Omental fat pad (tissue), 4 donors: ENCODE data around the gene USF2. TPM values are rescaled to one million over a fixed set of nuclear protein-coding genes. Genes with fewer than 3 reads are reported as not detected.
"Not testable (repeated sequence)": the region's sequence is repeated elsewhere in the genome, so short reads cannot be mapped to it uniquely, and the experiment has no call there.

Source experiments
- ATAC-seq: fragments of 150-250 bp; one replicate; pipeline ENCODE4 v1.9.1; 2016; ENCODE audit warnings: mild to moderate bottlenecking, moderate library complexity; ENCODE audit not compliant: low FRiP score
- DNase-seq: peaks from one replicate; pipeline ENCODE4 v3.0.0-alpha.2; 2019; ENCODE audit warnings: low spot score
- total RNA-seq, 4 donors: library from RNA; depleted of rRNA; stranded (reverse); fragments of >200 nt; gene quantifications; one replicate each; pipeline ENCODE4 v1.1.0, GENCODE V29; 2016
- TF ChIP-seq, protein P1 (sequence below), 3 donors: fragments of 450-650 bp; IDR thresholded peaks; one replicate each; pipeline ENCODE4 v1.5.1; 2016 to 2017; ENCODE audit warnings: antibody characterized with exemption in 3 of 3, mild to moderate bottlenecking in 3 of 3, moderate library complexity in 2 of 3

USF2 gene, protein sequence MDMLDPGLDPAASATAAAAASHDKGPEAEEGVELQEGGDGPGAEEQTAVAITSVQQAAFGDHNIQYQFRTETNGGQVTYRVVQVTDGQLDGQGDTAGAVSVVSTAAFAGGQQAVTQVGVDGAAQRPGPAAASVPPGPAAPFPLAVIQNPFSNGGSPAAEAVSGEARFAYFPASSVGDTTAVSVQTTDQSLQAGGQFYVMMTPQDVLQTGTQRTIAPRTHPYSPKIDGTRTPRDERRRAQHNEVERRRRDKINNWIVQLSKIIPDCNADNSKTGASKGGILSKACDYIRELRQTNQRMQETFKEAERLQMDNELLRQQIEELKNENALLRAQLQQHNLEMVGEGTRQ
- 100 to 1,000 TPM in 2 of 4 donors, 10 to 100 TPM in 2; 67.0 to 106 (median 92.0) TPM for total RNA-seq

DNA sequence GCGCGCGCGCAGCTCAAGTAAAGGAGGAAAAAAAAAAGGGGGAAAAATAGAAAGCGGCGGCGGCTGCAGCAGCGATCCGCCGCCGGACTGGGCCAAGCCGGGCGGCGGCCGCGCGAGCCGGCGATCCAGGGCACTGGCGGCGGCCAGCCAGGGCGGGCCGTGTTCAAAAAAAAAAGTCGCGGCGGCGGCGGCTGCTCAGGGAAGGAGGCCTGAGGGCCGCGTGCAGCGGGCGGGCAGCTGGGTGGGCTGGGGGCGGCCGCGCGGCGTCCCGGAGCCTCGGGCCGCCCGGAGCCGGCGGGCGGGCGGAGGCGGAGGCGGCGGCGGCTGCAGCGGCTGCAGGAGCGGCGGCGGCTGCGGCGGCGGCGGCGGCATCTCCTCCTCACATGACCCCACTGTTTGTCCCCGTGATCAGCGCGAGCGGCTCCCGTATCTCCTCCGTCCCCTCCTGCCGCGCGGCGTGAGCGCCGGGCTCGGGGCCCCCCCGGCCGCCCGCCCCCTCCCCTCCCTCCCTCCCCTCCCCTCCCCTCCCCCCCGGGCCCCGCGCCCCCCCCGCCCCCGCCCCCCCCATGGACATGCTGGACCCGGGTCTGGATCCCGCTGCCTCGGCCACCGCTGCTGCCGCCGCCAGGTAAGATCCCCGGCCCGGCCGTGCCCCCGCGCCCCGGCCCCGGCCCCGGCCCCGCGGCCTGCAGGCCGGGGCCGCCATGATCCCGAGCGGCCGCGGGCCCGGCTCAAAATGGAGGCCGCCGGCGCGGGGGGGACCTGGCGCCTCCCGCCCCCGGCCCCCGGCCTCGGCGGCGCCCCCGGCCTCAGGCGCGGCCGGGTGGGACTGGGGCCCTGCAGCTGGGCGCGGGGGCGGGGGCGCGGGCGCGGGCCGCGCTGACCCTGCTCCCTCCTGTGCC, at the start of gene USF2:
USF2 (plus strand) TSS at position 427 of the 902 bp plus-strand sequence; CDS start at position 567, 140 bp downstream.
- DNase-seq: no peak

DNA sequence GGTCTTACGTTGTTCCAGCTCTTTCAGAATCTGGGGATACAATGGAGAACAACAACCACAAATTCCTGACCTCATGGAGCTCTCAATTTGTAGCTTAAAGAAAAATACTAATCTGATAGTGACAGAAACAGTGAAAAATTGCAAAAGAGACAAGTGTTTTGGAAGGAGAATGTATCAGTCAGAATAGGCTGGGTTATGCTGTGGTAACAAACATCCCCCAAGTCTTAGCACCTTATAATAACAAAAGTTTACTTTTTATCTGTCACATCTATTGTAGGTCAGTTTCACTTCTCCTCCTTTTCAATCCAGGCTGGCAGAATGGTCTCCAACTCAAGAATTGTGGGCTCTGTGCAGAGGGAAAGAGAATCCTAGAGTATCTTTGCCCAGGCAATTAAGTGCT, 49.8 kb upstream of the USF2 start:
- no peak for ATAC-seq
- TF ChIP-seq, protein P1, sequence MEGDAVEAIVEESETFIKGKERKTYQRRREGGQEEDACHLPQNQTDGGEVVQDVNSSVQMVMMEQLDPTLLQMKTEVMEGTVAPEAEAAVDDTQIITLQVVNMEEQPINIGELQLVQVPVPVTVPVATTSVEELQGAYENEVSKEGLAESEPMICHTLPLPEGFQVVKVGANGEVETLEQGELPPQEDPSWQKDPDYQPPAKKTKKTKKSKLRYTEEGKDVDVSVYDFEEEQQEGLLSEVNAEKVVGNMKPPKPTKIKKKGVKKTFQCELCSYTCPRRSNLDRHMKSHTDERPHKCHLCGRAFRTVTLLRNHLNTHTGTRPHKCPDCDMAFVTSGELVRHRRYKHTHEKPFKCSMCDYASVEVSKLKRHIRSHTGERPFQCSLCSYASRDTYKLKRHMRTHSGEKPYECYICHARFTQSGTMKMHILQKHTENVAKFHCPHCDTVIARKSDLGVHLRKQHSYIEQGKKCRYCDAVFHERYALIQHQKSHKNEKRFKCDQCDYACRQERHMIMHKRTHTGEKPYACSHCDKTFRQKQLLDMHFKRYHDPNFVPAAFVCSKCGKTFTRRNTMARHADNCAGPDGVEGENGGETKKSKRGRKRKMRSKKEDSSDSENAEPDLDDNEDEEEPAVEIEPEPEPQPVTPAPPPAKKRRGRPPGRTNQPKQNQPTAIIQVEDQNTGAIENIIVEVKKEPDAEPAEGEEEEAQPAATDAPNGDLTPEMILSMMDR (IDR thresholded peaks at IDR 0.05): no peak
- no peak for DNase-seq

More for the DNA sequence above, at the start of gene USF2:
- no peak for ATAC-seq
- TF ChIP-seq, protein P1 (IDR thresholded peaks at IDR 0.05): no peak

DNA sequence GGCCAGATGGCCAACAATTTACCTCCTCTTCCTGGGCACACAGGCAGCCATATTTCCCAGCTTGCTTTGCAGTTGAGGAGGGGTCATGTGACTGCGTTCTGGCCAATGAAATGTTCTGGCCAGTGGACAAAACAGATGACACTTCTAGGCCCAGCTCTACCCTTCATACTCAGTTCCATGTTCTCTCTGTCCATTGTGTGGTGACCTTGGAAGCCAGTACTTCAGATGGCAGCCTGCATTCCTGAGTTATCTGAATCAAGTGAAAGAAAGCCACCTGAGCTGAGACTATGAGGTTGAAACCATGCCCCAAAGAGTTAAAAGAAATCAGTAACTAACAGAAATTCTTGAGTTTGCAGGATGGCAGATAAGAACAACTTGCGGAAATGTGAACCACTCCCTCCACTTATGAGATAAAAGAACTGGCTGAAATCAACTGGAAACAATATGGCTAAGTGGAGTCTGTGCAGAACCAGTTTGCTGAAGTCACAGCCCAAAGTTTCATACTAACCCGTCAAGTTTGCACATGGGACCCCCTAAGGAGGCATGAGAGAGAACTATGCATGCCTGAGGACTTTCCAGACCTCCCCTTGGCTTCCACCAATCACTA, 48.3 kb upstream of the USF2 start:
- TF ChIP-seq, protein P1 (IDR thresholded peaks at IDR 0.05): no peak
- no peak for ATAC-seq
- DNase-seq: no peak

DNA sequence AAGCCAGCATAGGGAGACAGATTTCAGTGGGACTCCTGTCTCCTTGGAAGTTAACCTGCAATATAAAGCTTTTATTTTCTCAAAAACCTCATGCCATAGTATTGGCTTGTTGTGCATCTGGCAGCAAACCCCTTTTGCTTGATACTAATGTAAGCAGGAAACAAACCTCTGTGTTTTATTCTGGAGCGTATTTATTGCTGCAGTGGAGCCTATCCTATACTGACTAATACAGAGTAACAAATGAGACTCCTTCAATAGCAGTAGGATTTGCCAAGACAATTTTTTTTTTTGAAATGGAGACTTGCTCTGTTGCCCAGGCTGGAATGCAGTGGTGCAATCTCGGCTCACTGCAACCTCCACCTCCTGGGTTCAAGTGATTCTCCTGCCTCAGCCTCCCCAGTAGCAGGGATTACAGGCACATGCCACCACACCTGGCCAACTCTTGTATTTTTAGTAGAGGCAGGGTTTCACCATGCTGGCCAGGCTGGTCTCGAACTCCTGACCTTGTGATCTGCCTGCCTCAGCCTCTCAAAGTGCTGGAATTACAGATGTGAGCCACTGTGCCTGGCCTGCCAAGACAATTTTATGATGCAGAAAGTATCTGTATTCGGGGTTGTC, 47.7 kb upstream of the USF2 start:
- ATAC-seq, DNase-seq: not testable (repeated sequence)

DNA sequence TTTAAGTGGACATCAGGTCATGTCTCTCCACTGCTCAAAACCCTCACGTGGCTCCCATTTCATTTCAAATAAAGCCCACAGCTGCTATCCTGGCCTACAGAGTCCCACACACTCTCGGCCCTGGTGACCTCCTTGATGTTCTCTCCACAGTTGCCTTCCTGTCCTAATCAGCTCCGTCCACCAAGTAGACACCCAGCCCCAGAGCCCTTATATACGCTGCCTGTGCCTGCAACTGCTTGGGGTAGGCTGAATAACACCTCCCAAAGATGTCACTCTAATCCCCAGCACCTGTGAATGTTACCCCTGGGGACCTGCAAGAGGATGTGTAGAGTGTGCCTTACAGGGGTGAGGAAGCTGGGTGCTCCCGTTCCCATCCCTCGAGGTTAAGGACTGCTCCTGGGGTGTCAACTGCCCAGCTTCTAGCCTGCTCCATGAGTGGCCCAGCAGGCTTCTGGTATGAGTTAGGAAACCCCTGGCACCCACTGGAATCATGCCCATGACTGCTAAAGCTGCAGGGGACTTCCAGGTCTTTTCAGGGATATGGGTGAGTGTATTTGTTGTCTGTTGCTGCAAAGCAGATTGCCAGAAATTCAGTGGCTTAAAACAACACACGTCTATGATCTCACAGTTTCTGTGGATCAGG, 46.3 kb upstream of the USF2 start:
- TF ChIP-seq, protein P1 (IDR thresholded peaks at IDR 0.05): no peak
- no peak for DNase-seq
- ATAC-seq: no peak

DNA sequence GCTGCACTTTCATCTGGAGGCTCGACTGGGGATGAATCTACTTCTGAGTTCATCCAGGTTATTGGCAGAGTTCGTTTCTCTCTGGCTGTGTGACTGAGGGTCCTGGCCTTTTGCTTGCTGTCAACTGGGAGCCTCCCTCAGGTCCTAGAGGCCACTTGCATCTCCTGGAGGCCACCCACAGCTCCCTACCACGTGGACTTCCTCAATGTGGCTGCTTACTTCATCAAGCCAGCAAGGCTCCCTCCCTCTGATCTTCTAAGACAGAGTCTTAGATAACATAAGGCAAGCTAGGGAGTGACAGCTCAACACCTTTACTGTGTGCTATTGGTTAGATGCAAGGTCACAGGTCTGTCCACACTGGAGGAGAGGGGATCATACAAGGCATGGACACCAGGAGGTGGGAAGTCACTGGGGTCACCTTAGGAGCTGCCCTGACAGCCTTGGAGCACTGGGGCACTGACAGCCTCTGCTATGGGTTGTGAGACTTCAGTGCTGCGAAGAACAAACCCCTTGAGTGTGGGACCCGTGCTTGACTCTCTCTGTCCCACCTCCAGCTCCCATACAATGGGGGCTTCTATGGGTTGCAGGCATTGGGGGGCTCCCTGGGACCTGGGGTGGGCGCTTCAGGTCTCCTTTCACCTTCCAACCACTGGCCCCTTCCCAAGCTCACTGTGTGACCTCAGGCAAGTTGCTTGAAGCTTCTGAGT, 45.5 kb upstream of the USF2 start:
- DNase-seq (no peak), ATAC-seq (no peak)

More for the DNA sequence above, 45.5 kb upstream of the USF2 start:
- TF ChIP-seq, protein P1 (IDR thresholded peaks at IDR 0.05): no peak
